Measurements from ENCODE around the gene CLINT1.

CLINT1 gene

DNA sequence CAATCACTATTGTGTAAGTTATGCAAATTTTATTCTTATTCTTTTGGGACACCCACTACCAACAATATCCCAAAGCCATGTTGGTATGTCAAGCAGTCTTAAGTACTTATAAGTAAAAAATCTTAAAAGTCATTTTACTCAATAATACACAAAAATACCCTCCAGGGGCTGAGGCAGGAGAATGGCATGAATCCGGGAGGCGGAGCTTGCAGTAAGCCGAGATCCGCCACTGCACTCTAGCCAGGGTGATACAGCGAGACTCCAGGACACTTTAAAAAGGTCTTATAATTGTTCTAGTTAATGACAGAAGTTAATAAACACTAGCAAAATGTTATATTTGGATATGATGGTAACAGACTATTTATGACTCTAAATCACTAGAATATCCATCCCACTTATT lies 16.8 kb downstream of the CLINT1 start:
- TF ChIP-seq GATA2 (IDR thresholded peaks at IDR 0.05; ENCODE audit: low read depth, low read length), result no peak
- no peak for TF ChIP-seq GATA3 (IDR thresholded peaks at IDR 0.05; ENCODE audit: low read depth, low read length)

GRCh38 chr5:157839157-157839795 lies 19.7 kb downstream of the CLINT1 start:
- no peak for TF ChIP-seq GATA3 (IDR thresholded peaks at IDR 0.05; ENCODE audit: low read depth, low read length)
- TF ChIP-seq GATA2 (IDR thresholded peaks at IDR 0.05; ENCODE audit: low read depth, low read length), result no peak

DNA sequence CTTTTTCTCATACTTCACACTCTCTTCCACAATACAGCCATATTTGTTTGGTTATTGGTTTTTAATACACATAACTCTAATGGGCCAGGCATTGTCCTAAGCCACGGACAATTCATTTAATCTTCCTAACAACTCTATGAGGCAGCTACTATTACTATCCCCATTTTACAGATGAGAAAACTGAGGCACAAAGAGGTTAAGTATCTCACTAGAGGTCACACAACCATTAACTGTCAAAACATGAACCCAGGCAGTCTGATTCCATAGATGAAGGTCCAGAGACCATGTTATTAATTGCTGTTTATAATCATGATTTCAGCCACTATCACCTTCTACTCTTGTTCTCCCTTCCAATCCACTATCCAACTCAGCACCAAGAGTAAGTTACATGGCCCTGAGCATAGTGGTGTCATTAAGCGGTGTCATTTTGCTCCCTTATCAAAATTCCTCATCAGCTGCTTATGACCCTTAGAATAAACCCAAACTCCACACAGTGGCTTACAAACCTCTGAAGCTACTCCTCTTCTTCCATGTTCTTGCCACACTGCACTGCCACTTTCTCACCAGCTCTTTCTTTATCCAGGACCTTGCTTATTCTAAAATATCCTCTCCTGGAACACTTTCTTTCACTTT lies 22.7 kb downstream of the CLINT1 start:
- TF ChIP-seq GATA2 (IDR thresholded peaks at IDR 0.05; ENCODE audit: low read depth, low read length) (no peak), GATA3 (IDR thresholded peaks at IDR 0.05; ENCODE audit: low read depth, low read length) (no peak)

GRCh38 chr5:157835041-157835440 lies 23.9 kb downstream of the CLINT1 start:
- TF ChIP-seq GATA3 (IDR thresholded peaks at IDR 0.05; ENCODE audit: low read depth, low read length), result no peak
- no peak for TF ChIP-seq GATA2 (IDR thresholded peaks at IDR 0.05; ENCODE audit: low read depth, low read length)

DNA sequence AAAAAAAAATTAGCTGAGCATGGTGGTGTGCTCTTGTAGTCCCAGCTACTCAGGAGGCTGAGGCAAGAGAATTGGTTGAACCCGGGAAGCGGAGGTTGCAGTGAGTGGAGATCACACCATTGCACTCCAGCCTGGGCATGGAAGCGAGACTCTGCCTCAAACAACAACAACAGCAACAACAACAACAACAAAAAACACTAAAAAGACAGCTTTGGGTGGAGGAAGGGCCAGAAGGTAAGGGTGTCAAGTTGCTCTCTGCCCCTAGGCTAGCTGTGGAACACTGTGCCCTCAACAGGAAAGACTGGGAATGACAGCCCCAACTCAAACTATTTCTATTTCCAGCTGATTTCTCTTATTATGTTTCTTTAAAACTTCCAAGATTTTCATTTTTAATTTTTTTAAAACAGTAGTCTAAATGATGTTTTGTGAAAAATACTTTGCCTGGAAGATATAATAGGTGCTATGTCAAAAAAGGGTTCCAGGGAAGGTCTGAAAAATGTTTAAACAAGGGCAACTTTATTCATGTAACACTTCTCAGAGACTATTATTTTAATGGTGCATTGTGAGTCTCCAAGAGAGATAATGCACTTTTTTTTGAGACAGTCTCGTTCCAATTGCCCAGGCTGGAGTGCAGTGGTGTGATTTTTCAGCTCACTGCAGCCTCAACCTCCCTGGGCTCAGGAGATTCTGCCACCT lies 29.9 kb downstream of the CLINT1 start:
- TF ChIP-seq GATA2 (IDR thresholded peaks at IDR 0.05; ENCODE audit: low read depth, low read length), result no peak
- no peak for TF ChIP-seq GATA3 (IDR thresholded peaks at IDR 0.05; ENCODE audit: low read depth, low read length)

GRCh38 chr5:157828105-157828943 lies 30.6 kb downstream of the CLINT1 start:
- TF ChIP-seq GATA3 (IDR thresholded peaks at IDR 0.05; ENCODE audit: low read depth, low read length), result no peak
- no peak for TF ChIP-seq GATA2 (IDR thresholded peaks at IDR 0.05; ENCODE audit: low read depth, low read length)

DNA sequence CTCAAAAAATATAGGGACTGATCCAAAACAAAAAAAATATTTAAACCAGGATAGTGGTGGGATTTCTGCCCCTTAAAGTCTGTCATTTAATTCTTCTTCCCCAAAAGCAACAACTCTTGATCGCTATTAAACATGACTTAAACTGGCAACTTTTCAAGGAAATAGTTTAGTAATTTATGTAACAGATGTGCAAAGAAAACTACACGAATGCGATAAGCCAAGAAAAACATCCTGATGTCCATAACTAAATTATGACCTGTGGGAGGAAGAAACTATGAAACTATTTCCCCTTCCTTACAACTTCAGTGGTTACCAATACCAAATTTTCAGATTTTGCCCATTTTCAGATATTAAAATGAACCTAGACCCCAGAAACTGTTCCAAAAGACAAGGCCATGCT lies 31.5 kb downstream of the CLINT1 start:
- TF ChIP-seq GATA2 (IDR thresholded peaks at IDR 0.05; ENCODE audit: low read depth, low read length), result no peak
- TF ChIP-seq GATA3 (IDR thresholded peaks at IDR 0.05; ENCODE audit: low read depth, low read length), result no peak

DNA sequence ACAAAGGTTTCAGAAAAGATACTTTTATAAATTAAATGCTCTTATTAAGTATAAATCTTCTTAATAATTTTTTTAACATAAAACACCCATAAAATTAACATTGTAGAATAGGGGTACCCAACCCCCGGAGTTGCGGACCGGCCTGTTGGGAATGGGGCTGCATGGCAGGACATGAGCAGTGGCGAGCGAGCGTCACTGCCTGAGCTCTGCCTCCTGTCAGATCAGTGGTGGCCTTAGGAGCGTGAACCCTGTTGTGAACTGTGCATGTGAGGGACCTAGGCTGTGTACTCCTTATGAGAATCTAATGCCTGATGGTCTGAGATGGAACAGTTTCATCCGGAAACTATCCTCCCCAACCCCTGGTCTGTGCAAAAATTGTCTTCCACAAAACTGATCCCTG lies 35.3 kb downstream of the CLINT1 start:
- no peak for TF ChIP-seq GATA3 (IDR thresholded peaks at IDR 0.05; ENCODE audit: low read depth, low read length)
- TF ChIP-seq GATA2 (IDR thresholded peaks at IDR 0.05; ENCODE audit: low read depth, low read length), result no peak

GRCh38 chr5:157821822-157822622 lies 36.9 kb downstream of the CLINT1 start:
- no peak for TF ChIP-seq GATA3 (IDR thresholded peaks at IDR 0.05; ENCODE audit: low read depth, low read length)
- TF ChIP-seq GATA2 (IDR thresholded peaks at IDR 0.05; ENCODE audit: low read depth, low read length), result no peak

DNA sequence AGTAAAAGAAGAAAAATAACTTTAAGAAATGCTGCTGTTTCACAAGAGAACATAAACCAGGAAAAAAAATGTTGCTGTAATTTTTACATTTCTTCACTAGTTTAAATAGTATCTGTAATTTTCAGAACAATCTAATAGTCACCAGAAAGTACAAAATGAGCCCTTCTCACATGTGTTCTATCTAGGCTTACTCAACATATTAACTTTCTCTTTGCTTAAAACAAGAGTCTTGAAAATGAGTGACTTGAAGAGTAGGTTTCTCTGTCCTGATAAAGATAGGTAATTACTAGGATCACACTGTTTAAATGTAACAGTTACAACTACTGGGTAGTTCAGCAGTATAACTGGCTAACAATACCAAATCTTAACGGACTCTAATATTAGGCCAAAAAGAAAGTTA lies 37.5 kb downstream of the CLINT1 start:
- no peak for TF ChIP-seq GATA3 (IDR thresholded peaks at IDR 0.05; ENCODE audit: low read depth, low read length)
- TF ChIP-seq GATA2 (IDR thresholded peaks at IDR 0.05; ENCODE audit: low read depth, low read length), result no peak

DNA sequence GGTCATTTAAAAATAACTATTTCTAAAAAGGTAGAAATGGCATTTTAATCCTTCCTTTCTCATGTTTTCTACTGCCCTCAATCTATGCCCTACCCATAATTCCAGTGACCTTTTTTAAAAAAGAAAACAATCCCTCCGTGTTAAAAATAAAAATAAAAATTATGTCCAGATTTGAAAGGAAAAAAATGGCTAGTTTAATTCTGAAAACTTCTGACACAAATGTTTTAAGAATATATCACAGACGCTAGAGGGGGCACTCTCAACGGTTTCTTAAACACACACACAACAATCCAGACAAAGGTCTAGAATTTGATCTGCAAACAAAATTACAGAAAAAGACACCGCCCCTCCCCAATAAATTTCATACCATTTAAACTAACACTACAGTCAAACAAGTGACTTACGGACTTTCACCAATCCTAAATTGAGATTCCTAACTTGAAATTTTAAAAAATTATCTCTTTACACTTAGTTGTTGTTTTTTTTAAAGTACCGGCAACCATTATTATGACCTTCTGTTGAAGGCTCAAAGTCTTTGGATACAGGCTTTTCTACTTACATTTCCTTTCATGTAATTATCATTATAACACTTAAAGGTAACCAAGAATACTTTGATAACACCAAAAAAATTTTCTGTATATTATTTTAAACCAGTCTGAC lies 38.2 kb downstream of the CLINT1 start:
- TF ChIP-seq GATA2 (IDR thresholded peaks at IDR 0.05; ENCODE audit: low read depth, low read length) (no peak), GATA3 (IDR thresholded peaks at IDR 0.05; ENCODE audit: low read depth, low read length) (no peak)

GRCh38 chr5:157819502-157820115 lies 39.3 kb downstream of the CLINT1 start:
- TF ChIP-seq GATA3 (IDR thresholded peaks at IDR 0.05; ENCODE audit: low read depth, low read length), result no peak
- no peak for TF ChIP-seq GATA2 (IDR thresholded peaks at IDR 0.05; ENCODE audit: low read depth, low read length)
